ENCODE results near the gene SCAF1.

SCAF1 gene

GRCh38 chr19:49666120-49666444 is 24.1 kb downstream of the SCAF1 start:
- DNase-seq (ENCODE audit: low spot score): no peak

- no peak for DNase-seq (ENCODE audit: low spot score)
These were observed 25.5 kb downstream of the SCAF1 start for GRCh38 chr19:49667473-49667872.

DNA sequence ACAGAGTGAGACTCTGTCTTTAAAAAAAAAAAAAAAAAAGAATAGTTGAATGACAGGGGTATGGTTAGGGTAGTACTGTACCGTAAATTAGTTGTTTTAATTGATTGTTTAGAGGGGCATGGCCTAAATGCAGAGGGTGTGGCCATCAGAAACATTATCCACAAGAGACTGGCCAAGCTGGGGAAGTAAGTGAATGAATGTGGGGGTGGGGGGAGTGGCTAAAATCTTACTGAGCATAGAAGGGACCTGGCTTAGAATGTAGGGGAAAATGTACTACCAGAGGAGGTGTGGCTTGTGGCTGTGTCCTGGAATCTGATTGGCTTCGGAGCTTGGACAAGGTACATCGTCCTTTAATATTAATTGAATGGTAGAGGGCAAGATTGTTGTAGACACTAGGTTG is 27.5 kb downstream of the SCAF1 start:
- no peak for DNase-seq (ENCODE audit: low spot score)

GRCh38 chr19:49672131-49672919 is 30.3 kb downstream of the SCAF1 start:
- DNase-seq (ENCODE audit: low spot score): peak; percentile 88

DNA sequence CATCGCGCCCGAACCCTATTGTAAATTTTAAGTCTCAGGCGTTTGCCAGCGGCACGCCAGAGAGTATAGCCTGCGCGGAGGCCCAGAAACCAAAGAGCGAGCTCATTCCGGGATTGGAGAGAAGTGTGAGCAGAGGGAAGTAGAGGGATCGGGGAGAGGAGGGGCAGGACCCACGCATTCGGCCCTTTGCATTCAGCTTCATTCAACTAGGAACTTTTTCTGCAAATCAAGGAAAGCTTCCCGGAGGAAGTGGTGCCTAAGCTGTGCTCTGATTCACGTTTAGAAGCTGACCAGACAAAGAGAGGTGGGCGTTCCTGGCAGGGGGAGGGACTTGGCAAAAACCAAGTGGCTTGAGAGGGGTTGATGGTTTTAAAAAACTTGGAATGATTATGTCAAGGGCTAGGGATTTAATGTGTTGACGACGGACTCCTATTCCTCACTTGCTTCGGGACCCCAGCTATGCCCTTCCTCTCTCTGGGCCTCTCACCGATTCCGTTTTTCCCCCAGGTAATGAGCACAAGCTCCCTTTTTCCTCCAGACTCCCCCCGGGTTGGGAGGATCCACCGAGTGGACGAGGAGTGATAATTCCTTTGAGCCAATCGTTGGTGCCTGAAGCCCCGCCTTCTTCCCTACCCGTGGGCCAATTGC is 34.3 kb downstream of the SCAF1 start:
- peak; percentile 89 for DNase-seq (ENCODE audit: low spot score)

GRCh38 chr19:49676784-49677230 is 34.8 kb downstream of the SCAF1 start:
- peak; percentile 98 for DNase-seq (ENCODE audit: low spot score)

DNA sequence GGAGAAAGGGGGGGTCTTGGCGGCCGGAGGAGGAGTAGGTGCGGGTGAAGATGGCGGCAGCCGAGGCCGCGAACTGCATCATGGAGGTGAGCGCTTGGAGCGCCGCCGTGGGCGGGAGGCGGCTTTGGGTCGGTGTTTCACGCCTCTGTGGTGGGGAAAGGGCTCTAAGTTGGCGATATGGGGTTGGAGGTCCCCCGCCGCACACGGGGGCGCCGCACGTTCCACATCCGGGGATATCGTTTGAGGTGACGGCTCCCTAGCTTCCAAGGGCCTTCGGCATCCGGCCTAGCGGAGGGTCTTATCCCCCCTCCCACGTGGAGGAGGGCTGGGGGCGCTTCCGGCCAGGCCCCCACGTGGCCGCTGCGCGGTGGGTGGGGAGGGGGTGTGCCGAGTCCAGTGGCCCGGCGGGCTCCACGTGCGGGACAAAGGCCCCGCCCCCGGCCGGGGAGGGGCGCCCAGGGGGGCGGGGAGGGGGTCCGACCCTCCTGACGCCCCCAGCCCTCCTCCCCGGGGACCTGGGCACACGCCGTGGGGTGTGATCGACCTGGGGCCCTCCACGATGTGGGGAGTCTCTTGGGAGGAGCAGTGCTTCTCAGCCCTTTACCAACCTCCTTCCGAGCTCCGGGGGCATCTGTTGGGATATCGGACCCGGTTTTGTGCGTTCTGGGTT is 35.4 kb downstream of the SCAF1 start, which contains the start of gene PRMT1:
TSS of gene PRMT1 (plus strand) at position 41 of the 670 bp plus-strand sequence. CDS start at position 51, 10 bp downstream.
- peak; percentile 59 for DNase-seq (ENCODE audit: low spot score)

GRCh38 chr19:49677901-49678674 is 36.1 kb downstream of the SCAF1 start:
- peak; percentile 70 for DNase-seq (ENCODE audit: low spot score)

DNA sequence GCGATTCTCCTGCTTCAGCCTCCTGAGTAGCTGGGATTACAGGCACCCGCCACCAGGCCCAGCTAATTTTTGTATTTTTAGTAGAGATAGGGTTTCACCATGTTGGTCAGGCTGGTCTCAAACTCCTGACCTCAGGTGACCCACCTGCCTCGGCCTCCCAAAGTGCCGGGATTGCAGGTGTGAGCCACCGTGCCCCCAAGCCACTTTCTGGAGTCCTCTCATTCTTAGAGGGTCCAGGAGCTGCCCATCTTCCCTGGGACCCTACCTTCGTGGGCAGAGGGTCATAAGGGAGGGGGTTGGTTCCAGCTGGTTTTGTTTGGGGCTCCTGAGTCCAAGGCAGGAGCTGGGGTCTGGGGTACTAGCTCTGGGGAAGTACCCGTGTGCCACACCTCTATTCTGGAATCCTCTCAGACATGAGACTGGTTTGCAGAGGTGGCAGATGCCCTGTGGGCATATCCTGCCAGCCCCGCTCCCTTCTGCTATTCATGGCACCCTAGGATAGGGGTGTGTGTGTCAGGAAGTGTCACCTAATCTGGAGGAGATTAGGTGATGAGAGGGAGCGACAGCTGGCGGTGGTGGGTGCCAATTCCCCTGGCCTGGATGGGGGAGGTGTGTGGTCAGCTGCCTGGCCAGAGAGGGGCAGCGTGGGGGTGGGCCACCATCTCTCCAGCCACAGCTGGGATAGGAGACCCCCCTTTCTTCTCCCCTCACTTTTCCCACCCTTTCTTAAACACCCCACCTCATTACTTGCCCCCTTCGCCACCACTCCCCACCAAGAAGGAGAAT is 37.2 kb downstream of the SCAF1 start:
- no peak for DNase-seq (ENCODE audit: low spot score)

DNA sequence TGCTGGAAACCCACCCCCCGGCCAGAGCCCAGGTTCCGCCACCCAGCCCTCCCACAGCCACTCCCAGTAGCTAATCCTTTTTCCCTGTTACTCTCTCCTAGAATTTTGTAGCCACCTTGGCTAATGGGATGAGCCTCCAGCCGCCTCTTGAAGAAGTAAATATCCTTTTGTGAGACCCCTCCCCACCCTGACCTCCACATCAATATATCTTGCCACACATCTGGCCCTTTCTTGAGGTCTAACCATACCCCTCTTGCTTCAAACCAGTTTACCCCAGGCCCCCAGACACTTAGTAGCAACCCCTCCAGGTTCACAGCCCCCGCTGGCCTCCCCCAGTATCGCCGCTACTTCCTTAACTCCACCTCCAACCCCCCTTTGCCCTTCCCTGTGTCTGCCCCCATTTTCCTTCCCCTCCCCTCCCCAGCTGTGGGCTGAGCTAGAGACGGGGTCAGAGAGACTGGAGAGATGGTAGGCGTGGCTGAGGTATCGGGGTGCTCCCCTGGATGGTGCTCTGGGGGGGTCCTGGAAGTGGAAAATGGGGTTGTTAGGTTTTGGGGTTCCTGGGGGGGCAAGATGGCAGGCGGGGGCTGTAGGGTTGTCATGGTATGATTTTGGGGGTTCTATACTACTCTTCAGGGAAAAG is 37.9 kb downstream of the SCAF1 start:
- no peak for DNase-seq (ENCODE audit: low spot score)

GRCh38 chr19:49680421-49681351 is 38.7 kb downstream of the SCAF1 start:
- peak; percentile 95 for DNase-seq (ENCODE audit: low spot score)

GRCh38 chr19:49681830-49682229 is 39.8 kb downstream of the SCAF1 start:
- no peak for DNase-seq (ENCODE audit: low spot score)

- no peak for DNase-seq (ENCODE audit: low spot score)
These were observed 40.3 kb downstream of the SCAF1 start for GRCh38 chr19:49682274-49682673.

DNA sequence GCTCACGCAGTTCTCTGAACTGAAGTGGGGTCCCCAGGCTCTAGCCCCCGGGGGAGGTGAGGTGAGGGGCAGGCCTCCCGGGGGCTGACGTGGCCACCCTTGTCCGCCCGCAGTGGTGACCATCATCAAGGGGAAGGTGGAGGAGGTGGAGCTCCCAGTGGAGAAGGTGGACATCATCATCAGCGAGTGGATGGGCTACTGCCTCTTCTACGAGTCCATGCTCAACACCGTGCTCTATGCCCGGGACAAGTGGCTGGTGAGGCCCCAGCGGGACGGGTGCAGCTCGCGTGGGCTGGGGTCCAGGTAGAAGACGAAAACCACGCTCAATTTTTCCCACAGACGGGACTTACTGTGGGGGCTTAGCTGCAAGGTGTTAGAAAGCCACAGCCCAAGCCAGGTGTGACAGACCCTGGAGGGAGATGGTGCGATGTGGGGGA is 41.8 kb downstream of the SCAF1 start:
- DNase-seq (ENCODE audit: low spot score): no peak

DNA sequence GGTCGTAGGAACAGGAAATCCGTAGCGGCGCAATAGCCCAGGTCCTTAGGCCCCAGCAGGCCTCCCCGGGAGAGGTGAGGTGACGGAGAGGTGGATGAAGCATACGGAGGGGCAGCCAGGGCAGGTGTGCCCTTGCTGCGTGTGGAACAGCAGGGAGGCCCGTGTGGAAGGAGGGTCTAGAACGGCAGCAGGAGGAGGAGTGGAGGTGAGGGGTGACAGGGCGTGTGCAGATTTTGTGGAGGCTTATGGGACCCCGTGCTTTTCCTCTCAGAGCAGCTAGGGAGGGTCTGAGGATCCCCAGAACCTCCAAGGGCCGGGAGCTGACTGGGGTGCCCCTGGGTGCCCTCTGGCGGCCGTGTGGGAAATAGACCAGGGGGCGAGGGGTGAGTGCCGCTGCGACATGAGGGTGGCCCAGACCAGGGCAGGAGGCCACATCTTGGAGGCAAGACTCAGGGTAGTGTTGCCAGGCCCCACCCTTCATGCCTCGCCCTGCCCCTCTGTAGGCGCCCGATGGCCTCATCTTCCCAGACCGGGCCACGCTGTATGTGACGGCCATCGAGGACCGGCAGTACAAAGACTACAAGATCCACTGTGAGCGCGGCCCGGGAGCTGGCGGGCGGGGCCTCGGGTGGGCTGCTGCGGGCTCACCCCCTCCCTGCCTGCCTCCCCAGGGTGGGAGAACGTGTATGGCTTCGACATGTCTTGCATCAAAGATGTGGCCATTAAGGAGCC is 42.4 kb downstream of the SCAF1 start:
- peak; percentile 50 for DNase-seq (ENCODE audit: low spot score)

GRCh38 chr19:49684983-49685553 is 43.1 kb downstream of the SCAF1 start:
- DNase-seq (ENCODE audit: low spot score): no peak

- DNase-seq (ENCODE audit: low spot score): no peak
These were observed 43.9 kb downstream of the SCAF1 start for GRCh38 chr19:49685845-49686332.

DNA sequence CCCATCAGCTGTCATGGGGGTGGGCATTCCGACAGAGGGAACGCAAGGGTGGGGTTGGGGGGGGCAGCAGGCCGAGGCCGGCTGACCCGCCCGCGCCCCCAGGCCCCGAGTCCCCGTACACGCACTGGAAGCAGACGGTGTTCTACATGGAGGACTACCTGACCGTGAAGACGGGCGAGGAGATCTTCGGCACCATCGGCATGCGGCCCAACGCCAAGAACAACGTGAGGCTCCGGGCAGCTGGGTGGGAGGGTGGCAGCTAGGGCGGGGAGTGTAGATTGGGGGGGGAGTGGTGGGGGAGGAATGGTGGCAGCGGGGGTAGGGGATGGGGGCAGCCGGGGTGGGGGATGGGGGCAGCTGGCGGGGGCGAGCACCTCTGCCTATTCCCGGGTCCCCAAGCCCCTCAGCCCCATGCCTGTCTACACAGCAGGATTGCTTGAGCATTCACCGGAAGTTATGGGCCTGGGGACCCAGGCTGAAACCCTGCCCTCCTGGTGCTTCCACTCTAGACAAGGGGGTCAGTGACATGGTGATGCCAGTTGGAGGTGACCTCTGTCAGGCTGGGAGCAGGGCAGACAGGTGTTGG is 44.6 kb downstream of the SCAF1 start:
- no peak for DNase-seq (ENCODE audit: low spot score)

Measured in AG08396 (cell line).